Stimulated activated CD4-positive, alpha-beta T cell treated with anti-CD3 and anti-CD28 coated beads, Interleukin-12 subunit alpha, Interleukin-12 subunit beta, amount 100 ng/mL, for 24 hours (primary cell): ENCODE data around the gene SEH1L.
A peak's percentile ranks its signal among the peaks of the same experiment; 100 is the strongest.
"Not testable (repeated sequence)": the region's sequence is repeated elsewhere in the genome, so short reads cannot be mapped to it uniquely, and the experiment has no call there.

ENCODE experiments used
- DNase-seq, 2 experiments: peaks; one replicate each; pipeline ENCODE4 v3.0.0-alpha.2; 2020; ENCODE audit warnings: low read depth in 2 of 2

Gene SEH1L

DNA sequence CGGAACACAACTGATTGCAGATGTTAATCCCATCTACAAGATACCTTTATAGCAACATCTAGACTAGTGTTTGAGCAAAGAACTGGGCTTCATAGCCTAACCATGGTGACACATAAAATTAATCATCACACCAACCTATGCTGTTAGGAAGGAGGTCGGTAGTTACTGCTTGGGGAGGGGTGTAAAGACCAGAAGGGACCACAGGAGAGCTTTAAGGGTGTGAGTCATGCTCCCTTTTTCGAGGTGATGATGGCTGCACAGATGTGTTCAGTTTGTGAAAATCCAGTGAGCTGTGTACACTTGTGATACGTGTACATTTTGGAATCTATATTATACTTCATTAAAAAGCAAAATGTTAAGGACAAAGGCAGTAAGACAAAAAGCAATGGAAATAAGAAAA, 4.6 kb upstream of the SEH1L start:
- no peak for DNase-seq

DNA sequence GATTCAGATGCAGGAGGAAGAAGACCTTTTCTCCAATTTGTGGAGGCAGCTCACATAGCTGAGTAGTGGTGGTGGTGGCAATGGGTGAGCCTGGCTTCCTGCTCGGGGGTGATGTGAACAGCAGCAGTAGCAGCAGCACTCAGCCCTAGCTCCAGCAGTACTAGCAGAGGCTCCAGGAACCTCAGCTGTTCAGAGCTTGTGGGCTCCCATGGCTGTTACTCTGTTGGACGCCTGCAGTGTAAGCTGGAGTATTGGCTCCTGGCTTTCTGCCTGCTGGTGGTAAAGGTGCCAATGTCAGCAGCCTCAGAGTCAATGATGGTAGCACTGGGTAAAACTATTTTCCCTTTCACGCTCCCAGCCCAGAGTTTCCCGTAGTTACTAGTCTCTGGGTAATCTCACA, 3.1 kb upstream of the SEH1L start:
- no peak for DNase-seq

GRCh38 chr18:12946549-12947284, 1.1 kb upstream of the SEH1L start:
- no peak for DNase-seq

DNA sequence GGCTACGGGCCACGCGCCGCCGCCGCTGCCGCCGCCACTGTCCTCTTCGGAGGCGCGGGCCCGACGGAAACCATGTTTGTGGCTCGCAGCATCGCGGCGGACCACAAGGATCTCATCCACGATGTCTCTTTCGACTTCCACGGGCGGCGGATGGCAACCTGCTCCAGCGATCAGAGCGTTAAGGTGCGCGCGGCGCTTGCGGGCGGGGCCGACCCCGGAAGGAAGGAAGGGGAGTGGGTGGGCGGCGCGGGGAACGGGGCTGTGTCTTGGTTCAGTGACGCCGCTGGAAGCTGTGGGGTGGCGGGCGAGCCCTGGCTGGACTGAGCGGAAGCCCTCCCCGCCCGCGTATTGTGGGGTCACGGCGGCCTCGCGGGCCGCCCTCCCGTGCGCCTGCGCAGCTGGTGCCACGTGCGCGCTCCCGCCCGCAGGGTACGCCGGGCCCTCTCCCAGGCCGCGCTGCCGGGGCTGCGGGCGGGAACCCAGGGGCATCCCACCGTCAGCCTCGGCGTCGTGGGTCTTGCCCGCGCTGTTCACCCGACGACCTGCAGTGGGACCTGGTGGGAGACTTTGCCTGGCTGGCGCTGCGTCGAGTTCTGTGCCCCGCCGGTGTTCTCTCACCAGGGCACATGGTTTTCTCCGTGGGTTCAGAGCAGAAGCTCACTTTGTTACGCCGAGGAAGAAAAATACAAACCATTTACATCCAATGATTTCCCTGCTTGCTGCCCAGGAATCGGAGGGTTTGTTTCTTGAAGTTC, 416 bp downstream of the SEH1L start:
- peak; percentile 97 to 98 for DNase-seq

- DNase-seq = no peak
These were observed 10.7 kb downstream of the SEH1L start for GRCh38 chr18:12958478-12958877.

DNA sequence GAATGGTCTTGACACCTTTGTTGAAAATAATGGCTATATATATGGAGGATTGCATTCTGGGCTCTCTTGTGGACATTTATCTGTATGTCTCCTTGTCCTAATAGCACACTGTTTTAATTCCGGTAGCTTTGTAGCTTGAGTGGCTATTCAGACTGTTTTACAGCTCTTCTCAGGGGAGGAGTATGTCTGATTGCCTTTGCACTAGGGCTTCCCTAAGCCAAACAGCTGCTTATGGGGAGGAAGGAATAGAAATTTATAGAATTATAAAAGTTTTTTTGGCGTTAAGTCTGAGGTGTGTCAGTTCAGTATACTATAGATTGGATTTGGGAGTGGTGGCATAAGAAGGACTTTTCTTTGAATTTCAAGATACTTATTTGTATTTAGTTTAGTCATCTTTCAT, 12.6 kb downstream of the SEH1L start:
- DNase-seq = no peak

DNA sequence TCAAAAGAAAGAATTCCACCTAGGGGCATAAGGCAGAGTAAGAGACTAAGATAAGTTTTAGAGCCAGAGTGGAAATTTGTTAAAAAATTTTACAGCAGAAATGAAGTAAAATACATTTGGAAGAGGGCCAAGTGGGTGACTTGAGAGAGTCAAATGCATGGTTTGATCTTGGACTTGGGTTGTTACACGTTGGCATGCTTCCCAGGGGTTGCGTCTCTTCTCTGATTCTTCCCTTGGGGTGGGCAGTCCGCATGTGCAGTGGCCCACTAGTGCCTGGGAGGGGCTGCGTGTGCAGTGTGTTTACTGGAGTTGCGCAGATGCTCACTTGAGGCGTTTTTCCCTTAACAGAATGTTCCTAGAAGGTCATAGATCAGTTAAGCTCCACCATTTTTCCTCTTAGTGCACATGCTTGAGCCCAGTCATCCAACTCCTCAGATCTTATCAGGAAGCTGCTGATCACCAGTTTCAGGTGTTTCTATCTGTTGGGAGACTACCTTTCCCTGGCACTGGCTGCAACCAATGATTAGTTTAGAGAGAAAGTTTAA, 13.1 kb downstream of the SEH1L start:
- no peak for DNase-seq

DNA sequence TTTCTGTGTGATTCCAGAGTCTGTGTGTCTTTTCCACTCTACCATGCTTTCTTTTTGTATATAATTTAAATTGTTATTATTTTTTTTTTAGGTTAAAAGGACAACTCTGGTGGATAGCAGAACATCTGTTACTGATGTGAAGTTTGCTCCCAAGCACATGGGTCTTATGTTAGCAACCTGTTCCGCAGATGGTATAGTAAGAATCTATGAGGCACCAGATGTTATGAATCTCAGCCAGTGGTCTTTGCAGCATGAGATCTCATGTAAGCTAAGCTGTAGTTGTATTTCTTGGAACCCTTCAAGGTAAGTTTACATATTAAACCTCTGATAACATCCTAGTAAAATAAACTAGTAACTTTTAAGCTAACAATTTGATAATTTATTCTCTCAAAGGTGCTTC, 15.3 kb downstream of the SEH1L start:
- DNase-seq = no peak

DNA sequence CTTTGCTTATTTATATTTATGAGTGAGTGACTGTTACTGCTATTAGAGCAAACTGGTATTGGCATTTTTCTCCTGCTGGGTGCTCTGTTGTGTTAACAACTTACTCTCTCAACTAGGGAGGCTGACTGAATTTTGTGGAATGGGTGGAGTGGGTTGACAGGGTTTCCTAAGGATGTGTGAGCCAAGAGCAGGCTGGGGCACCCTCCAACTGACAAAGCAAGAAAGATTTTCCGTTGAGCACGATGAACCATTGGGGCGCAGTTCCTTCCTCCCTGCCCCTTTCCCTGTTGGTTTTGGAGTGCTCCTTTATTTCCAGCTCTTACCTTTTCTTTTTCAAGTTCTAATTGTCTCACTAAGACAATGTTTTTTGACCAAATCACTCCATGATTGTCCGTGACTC, 20.3 kb downstream of the SEH1L start:
- DNase-seq = no peak

DNA sequence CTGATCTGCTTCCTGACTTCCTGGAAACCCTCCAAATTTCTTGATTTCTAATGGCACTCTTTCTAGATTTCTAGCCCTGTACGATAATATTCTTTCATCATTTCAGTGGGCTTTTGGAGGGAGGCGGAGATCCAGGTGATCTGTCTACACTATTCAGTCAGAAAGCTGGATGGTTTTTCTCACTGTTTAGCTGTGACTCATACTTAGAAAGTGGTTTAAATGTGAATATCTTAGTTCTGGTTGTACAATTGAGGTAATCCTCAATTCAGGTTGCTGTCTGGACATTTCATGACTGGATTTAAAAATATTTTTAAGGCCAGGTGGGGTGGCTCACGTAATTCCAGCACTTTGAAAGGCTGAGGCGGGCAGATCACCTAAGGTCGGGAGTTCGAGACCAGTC, 20.8 kb downstream of the SEH1L start:
- no peak for DNase-seq

DNA sequence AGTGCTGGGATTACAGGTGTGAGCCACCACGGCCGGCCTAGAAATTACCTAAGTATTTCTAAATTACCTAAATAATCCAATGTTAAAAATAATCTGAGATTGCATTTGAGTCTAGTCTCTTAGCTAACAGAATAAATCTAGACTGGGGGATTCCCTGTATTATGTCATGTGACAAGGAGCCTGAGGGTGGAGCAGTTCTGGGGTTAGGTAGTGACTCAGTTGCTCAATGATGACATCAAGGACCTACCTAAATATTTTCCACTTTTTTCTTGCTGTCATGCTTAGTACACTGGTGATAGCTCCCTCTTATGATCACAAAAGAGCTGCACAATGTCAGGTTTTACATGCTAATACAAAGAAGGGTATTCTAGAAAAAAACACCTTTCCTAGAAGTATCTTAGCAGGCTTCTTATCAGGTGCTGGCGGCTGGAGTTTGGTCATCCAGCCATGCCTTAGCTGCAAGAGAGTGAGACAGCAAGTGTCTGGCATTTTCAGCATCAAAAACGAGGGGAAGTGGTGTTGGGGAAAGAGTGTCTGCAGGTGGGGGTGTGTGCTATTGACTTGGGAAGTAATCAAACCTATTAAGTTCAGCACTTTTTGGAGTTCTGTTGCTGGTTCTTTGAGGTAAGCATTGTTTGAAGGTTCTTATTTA, 25.9 kb downstream of the SEH1L start:
- DNase-seq = no peak

DNA sequence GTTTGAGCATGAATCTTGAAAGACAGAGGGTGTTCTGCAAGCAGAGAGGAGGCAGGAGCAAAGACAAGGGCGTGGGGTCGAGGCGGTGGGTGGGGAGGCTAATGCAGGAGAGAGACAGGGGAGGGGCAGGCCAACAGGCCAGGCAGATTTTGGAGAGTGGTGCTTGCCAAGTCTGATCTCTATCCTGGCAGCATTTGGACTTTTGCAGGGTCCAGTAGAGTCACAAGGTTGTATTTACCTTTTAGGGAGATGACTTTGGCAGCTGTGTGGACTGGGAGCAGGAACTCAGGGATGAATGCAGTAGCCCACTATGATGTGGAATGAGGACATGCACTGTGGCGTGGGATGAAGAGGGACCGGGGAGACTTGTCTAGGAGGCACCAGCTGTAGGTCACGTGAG, 27.7 kb downstream of the SEH1L start:
- DNase-seq = no peak

DNA sequence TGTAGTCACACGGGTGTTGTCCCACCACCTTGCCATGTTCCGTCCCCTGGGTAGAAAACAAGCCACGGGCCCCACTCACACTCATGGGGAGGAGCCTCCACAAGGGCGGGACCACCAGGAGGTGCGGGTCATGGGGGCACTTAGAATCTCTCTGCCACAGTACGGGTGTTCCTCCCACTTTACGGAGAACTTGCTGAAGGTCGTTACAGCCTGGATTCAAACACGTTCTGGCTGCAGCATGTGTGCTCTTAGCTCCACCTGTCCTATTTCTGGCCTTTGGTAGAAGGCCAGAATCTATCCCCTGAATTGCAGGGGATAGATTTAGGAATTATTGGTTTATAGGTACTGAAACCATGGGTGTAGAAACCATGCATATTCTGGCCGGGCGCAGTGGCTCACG, 28.5 kb downstream of the SEH1L start:
- no peak for DNase-seq

DNA sequence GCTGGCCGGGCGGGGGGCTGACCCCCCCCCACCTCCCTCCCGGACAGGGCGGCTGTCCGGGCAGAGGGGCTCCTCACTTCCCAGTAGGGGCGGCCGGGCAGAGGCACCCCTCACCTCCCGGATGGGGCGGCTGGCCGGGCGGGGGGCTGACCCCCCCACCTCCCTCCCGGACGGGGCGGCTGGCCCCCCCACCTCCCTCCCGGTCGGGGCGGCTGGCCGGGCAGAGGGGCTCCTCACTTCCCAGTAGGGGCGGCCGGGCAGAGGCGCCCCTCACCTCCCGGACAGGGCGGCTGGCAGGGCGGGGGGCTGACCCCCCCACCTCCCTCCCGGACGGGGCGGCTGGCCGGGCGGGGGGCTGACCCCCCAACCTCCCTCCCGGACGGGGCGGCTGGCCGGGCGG, 32.3 kb downstream of the SEH1L start:
- not testable (repeated sequence) for DNase-seq

DNA sequence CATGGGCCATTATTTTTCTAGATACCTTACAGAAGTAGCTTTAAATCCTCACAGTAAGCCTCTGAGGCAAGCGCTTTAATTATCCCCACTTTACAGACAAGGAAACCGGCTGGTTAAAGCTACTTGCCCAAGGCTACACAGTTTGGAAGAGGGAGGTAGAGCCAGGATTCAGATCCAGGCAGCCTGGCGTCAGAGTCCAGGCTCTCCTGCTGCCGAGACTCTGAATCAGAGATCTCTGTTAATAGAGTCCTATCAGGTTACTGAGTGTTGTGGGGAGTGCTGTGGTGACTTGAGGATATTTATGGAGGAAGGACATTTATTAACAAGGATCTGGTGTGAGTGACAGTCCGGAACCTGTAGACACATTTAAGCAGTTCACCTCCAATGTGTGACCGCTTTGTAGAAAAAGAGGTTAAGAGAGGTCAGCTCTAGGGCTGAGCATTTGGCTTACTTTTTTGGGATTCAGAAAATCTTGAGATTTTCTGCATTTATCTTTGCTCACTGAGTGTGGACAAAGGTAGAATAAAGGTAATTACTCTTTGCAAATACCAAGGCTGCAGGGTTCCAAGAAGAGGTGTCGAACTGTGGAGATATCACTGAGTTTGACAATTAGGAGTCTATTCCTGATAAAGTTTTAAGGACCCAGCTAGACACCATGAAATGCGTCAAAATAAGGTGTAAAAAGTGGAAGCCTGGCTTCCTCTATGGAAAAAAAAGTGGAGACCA, 41.7 kb downstream of the SEH1L start:
- no peak for DNase-seq

GRCh38 chr18:12990123-12990475, 42.3 kb downstream of the SEH1L start:
- DNase-seq = peak in 1 of 2 experiments; percentile 55

DNA sequence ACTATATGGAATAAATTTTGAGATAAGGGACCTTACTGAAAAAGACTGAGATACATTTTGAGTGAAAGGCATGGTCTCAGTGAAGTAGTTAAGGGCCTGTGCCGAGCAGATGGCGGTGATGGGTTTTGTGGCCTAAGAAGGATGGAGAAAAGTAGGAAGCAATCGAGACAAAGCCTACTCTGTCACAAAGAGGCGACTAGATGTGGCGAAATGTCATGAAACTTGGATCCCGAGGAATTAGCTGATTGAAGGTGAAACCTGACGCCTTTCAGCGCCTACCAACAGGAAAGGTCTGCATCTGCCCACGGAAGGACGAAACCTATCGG, 42.8 kb downstream of the SEH1L start:
- DNase-seq = peak in 1 of 2 experiments; percentile 3

GRCh38 chr18:12990967-12991820, 43.4 kb downstream of the SEH1L start, which contains the start of gene CEP192:
CEP192 (plus strand) TSS chr18:12991362; CDS start chr18:12999425, 8,063 bp downstream.
- DNase-seq = peak; percentile 92 to 96

DNA sequence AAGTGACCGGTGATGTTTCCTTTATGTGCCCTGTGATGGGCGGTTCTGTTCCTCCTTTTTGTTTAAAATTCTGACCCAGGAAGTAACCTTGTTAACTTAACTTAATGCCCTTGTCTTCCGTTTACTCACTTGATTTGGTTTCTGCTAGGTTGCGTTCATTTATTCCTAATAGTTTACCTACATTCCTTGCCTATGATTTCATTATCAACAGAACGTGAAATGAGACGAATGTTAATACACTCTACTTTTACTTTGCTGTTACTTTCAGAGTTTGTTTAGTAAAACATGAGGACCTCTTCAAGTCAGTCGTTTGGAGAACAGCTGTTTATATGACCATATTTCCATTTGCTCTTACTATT, 44.0 kb downstream of the SEH1L start:
- no peak for DNase-seq

GRCh38 chr18:12993439-12993838, 45.6 kb downstream of the SEH1L start:
- DNase-seq = no peak

DNA sequence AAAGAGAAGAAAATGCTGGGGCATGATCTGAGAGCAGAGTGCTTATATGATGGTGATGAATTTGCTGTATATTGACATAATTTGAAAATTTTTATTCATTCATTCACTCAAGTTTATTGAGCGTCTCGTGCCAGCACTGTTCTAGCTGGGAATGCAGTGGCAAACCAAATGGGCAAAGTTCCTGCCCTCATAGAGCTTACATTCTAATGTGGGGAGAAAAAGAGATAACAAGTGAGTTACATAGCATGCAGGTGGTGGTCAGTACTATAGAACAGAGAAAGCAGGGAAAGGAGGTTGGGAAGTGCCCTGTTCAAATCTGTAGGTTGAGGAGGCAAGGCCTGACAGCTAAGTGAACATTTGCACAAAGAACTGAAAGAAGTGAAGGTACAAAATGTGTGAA, 47.6 kb downstream of the SEH1L start:
- no peak for DNase-seq
